Ovary (tissue), 9 donors: ENCODE data around the gene KAZALD1. TPM values are rescaled to one million over a fixed set of nuclear protein-coding genes. Genes with fewer than 3 reads are reported as not detected.

Experiments
- DNase-seq, 5 donors: peaks; one replicate each; pipeline ENCODE4 v3.0.0-alpha.2; 2019 to 2020
- H3K27ac ChIP-seq, 2 donors: fragments of 200-600 bp; one replicate each; pipeline versions ENCODE4 v1.5.1 to v1.8.0; 2019 to 2022
- H3K27me3 ChIP-seq: fragments of 200-600 bp; one replicate; pipeline ENCODE4 v1.8.0; 2022
- H3K36me3 ChIP-seq: fragments of 200-600 bp; sonication (generic); one replicate; pipeline ENCODE4 v1.5.1; 2019
- H3K4me1 ChIP-seq: one replicate; pipeline ENCODE4 v1.8.1; 2013; ENCODE audit warnings: mild to moderate bottlenecking, moderate library complexity; ENCODE audit not compliant: insufficient read depth
- H3K4me3 ChIP-seq: fragments of 200-600 bp; sonication (generic); one replicate; pipeline ENCODE4 v1.5.1; 2017
- H3K9me3 ChIP-seq, 2 donors: fragments of 200-600 bp in 1 of 2; sonication (generic) in 1 of 2; one replicate each; pipeline versions ENCODE4 v1.5.1 to v1.8.1; 2013 to 2019; ENCODE audit warnings: mild to moderate bottlenecking in 1 of 2, moderate library complexity in 1 of 2
- EP300 ChIP-seq: sonication (generic); formaldehyde crosslinking; IDR thresholded peaks from one replicate; pipeline ENCODE4 v1.6.1; 2017; ENCODE audit warnings: antibody characterized with exemption
- POLR2A ChIP-seq: fragments of 450-650 bp; IDR thresholded peaks from one replicate; pipeline ENCODE4 v1.6.1; 2017; ENCODE audit warnings: antibody characterized with exemption, mild to moderate bottlenecking, moderate library complexity
- WGBS, 3 donors: extraction: QIAGEN DNeasy Blood & Tissue Kit in 1 of 3; methylation state at CpG; one replicate each; pipeline versions ENCODE4 v1.1.5 to v1.1.7; 2013 to 2017; 5-methylcytosine and 5-hydroxymethylcytosine counted together
- intact Hi-C, 4 donors: fragments of 100-400 bp; cut with DNase I; formaldehyde crosslinking; loops; one replicate each; pipeline versions ENCODE4 v1.11.0 to v1.15.1; 2022 to 2023
- polyA plus RNA-seq, 2 donors: library from polyadenylated mRNA; stranded (reverse); fragments of 200-250 nt in 1 of 2; fragments of 350-450 nt in 1 of 2; fragmentation: Illumina TruSeq in 1 of 2; extraction: RNeasy Lipid Tissue Mini Kit (QIAGEN cat#74804) in 1 of 2; gene quantifications; one replicate each; pipeline ENCODE4 v1.2.3, GENCODE V29; 2013 to 2014
- total RNA-seq, 7 donors: library from RNA; depleted of rRNA in 2 of 7; stranded (reverse); fragments of >200 nt in 2 of 7; fragmentation: NEBNext Ultra II Directional in 3 of 7; extraction: Animal tissue kit (Norgen Biotek cat#: 25700) in 3 of 7; gene quantifications; one replicate each; pipeline versions ENCODE4 v1.1.0 to v1.2.4, GENCODE V29; 2016 to 2023
- TF ChIP-seq, protein P1 (sequence below), 3 donors: fragments of 450-650 bp in 2 of 3; fragments of 200-600 bp in 1 of 3; IDR thresholded peaks; one replicate each; pipeline versions ENCODE4 v1.5.1 to v1.8.0; 2016 to 2022; ENCODE audit warnings: antibody characterized with exemption in 3 of 3, mild to moderate bottlenecking in 1 of 3
- donor health status: DM: no; HTN: no; CAD: no; lungs with moderate emphysema.
- donor health status: DM: no; HTN: no; CAD: no.
- donor health status: Bipolar disorder and iron deficiency.
- donor health status: DM: yes; HTN: yes; CAD: no.
- donor health status: DM: no; HTN: no; CAD: no.
- donor health status: DM: yes; HTN: yes; CAD: no.

The KAZALD1 gene
- total and polyA plus RNA-seq, 9 donors = 0.46 to 1.9 (median 0.94) TPM; not detected in 2

DNA sequence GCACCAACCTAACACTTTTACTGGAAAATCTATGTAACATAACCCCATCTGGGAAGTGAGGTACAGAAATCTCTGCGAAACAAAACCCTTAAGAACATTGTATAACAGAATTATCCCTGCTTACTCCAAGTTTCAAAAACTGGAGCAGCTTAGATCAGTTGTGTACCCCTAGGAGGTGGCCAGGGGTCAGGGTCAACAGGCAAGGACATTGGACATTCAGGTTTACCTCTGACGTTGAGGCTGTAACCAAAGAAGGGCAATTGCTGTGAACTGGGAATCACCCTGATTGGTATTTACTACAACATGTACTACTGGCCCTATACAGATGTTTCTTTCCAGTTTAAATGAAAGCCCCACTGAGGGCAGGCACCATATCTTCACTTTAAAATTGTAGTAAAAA, 17.7 kb upstream of the KAZALD1 start:
- Histone ChIP-seq H3K27ac (no peak overlapping the region), H3K36me3 (no peaks in the 10 kb centered on the region), H3K9me3 (no peaks in the 10 kb centered on the region), H3K4me3 (no peak overlapping the region), H3K4me1 (peaks cover 3% of the 10 kb centered on the region), H3K27me3 (peaks cover 8% of the 10 kb centered on the region)
- WGBS, 3 donors = 70 to 84% (median 74%) methylated on average over 2 of the region's 2 CpGs
- intact Hi-C loops = no loop called here
- TF ChIP-seq, protein P1, sequence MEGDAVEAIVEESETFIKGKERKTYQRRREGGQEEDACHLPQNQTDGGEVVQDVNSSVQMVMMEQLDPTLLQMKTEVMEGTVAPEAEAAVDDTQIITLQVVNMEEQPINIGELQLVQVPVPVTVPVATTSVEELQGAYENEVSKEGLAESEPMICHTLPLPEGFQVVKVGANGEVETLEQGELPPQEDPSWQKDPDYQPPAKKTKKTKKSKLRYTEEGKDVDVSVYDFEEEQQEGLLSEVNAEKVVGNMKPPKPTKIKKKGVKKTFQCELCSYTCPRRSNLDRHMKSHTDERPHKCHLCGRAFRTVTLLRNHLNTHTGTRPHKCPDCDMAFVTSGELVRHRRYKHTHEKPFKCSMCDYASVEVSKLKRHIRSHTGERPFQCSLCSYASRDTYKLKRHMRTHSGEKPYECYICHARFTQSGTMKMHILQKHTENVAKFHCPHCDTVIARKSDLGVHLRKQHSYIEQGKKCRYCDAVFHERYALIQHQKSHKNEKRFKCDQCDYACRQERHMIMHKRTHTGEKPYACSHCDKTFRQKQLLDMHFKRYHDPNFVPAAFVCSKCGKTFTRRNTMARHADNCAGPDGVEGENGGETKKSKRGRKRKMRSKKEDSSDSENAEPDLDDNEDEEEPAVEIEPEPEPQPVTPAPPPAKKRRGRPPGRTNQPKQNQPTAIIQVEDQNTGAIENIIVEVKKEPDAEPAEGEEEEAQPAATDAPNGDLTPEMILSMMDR (IDR thresholded peaks at IDR 0.05) = no peak
- no peak for TF ChIP-seq EP300
- TF ChIP-seq POLR2A = no peak
- no peak for DNase-seq

DNA sequence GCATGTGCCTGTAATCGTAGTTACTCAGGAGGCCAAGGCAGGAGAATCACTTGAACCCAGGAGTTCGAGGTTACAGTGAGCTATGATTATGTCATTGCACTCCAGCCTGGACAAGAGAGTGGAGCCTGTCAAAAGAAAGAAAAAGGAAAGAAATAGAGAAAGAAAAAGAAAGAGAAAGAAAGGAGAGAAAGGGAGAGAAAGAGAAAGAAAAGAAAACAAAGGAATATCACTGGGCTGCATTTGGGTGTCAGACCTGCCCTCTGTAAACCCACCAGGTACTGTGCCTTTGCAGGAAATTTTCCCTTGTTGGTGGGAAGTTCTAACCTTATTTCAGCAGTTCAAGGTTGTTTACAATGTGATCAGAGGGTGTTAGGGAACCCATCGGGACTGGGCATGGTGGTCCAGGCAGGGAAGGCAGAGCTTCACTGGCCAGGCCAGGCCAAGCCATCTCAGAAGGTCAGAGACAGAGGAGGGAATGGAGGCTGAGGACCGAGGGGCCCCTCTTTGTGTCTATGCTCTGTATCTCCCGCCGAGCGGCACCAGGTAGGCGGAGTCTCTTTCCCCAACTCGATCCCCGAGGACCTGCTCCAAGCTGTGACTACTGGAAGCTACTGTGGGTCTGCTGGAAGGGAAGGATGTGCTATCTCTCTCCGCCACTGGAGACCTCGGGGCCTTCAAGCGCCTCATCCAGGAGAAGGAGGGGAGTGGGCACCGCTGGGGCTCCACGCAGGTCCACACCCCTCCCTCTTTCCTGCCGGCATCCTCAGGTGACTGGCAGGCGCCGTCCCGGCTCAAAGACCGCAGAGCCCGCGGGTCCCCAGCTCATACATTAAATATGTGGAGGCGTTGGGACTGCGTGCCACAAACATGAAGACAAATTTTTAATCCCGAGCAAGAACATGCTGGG, 15.2 kb upstream of the KAZALD1 start:
- Histone ChIP-seq H3K27ac (no peak overlapping the region), H3K4me3 (no peak overlapping the region), H3K27me3 (peaks cover 8% of the 10 kb centered on the region), H3K36me3 (no peaks in the 10 kb centered on the region), H3K4me1 (peaks cover 3% of the 10 kb centered on the region), H3K9me3 (no peaks in the 10 kb centered on the region)
- TF ChIP-seq, protein P1 (IDR thresholded peaks at IDR 0.05) = no peak
- TF ChIP-seq EP300 (no peak), POLR2A (no peak)
- 21 to 22% (median 22%) methylated on average over 25 of the region's 25 CpGs for WGBS, 3 donors
- intact Hi-C loops = no loop called here
- DNase-seq = no peak

DNA sequence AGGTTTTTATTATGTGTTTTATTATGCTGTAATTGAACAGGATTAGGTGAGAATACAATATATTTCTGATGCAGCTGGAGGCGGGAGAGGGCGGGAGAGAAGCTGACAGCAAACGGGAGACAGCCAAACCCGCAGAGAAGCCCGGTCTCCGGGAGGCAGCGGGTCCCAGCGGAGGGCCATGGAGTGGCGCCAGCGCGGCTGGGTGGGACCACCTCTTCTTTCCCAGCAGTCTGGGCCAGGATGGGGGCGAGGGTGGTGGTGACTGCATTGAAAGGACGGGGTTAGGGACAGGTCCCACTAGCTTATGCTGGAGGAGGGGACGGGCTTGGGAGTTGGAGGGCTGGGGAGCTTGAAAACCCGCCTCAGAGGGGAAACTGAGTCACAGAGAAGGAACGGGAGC, 14.5 kb upstream of the KAZALD1 start:
- no peak for DNase-seq
- 11 to 14% (median 13%) methylated on average over 16 of the region's 16 CpGs for WGBS, 3 donors
- no peaks in the 10 kb centered on the region for H3K36me3 ChIP-seq
- H3K27me3 ChIP-seq = peaks cover 8% of the 10 kb centered on the region
- TF ChIP-seq POLR2A (no peak), EP300 (no peak)
- TF ChIP-seq, protein P1 (IDR thresholded peaks at IDR 0.05) = no peak
- H3K9me3 ChIP-seq = no peaks in the 10 kb centered on the region
- peaks cover 3% of the 10 kb centered on the region for H3K4me1 ChIP-seq
- intact Hi-C loops = no loop called here
- no peak overlapping the region for H3K27ac ChIP-seq
- no peak overlapping the region for H3K4me3 ChIP-seq

DNA sequence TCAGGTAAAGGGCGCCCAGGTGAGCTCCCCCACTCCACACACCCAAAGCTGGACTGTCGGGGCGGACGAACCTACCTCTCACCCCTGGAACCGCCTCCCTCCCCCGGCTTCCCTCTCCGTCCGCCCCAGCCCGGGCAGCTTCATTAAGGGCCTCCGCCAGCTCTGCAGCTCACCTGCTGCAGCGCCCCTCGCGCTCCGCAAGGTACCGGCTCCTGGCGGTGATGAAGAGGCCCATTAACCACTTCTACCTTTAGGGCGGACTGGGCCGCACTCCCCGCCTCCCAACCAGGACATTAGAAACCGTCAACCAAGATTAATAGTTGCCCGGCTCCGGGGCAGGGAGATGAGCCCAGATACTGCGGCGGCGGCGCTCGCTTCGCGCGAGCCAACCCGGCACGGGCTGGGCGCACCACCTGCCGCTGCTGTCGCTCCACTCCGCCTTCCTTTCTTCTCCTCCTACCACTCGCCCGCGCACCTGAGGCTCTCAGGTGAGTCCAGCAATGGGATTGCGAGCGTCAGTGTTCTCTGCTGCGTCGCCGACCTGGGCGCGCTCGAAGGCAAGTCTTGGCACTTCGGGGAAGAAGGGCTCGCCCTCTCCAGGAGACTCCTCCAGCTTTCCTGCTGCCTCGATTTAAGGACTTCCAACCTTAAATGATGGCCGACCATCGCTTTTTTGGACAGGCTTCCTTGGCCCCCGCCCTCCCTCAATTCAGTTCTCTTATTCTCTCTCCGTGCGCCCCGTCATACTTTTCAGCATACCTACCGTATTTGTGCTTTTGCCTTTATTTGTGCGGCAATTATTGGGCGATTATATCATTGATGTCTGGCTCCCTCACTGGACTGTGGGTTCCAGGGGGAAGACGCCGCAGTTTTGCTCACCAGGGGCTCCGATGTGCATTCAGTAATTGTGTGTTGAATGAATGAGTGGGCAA, 13.6 kb upstream of the KAZALD1 start:
- no peak for DNase-seq
- Histone ChIP-seq H3K36me3 (no peaks in the 10 kb centered on the region), H3K4me3 (no peak overlapping the region), H3K27ac (no peak overlapping the region), H3K27me3 (peaks cover 8% of the 10 kb centered on the region), H3K9me3 (no peaks in the 10 kb centered on the region), H3K4me1 (no peaks in the 10 kb centered on the region)
- no peak for TF ChIP-seq EP300
- TF ChIP-seq, protein P1 (IDR thresholded peaks at IDR 0.05) = no peak
- intact Hi-C loops = no loop called here
- WGBS, 3 donors = 8 to 13% (median 12%) methylated on average over 60 to 62 of the region's 62 CpGs
